Epithelial cell of esophagus (primary cell): ENCODE data around the gene RNF20.

Experiments used
- DNase-seq: peaks from one replicate; pipeline ENCODE4 v3.0.0; 2010; ENCODE audit warnings: low read depth
- H3K4me3 ChIP-seq: 2 replicates; pipeline ENCODE4 v1.5.1; 2011; ENCODE audit warnings: mild to moderate bottlenecking, low read length, control low read depth
- CTCF ChIP-seq: IDR thresholded peaks from 2 replicates; pipeline ENCODE4 v1.5.1; 2011; ENCODE audit warnings: low read depth, mild to moderate bottlenecking, low read length, control low read depth, inconsistent platforms; ENCODE audit not compliant: insufficient read depth; ENCODE audit errors: missing control alignments

The RNF20 gene

GRCh38 chr9:101572316-101572715 is 38.7 kb downstream of the RNF20 start:
- TF ChIP-seq CTCF: no peak

GRCh38 chr9:101574731-101575333 is 41.2 kb downstream of the RNF20 start:
- H3K4me3 ChIP-seq: no peak overlapping the region
- no peak for TF ChIP-seq CTCF
- DNase-seq: no peak

More at GRCh38 chr9:101572316-101572715, 38.7 kb downstream of the RNF20 start:
- no peak overlapping the region for H3K4me3 ChIP-seq
- DNase-seq: no peak

- DNase-seq: no peak
- H3K4me3 ChIP-seq: no peak overlapping the region
- no peak for TF ChIP-seq CTCF
Observed at GRCh38 chr9:101578378-101578777, 44.7 kb downstream of the RNF20 start.

- no peak for DNase-seq
- TF ChIP-seq CTCF: no peak
- H3K4me3 ChIP-seq: no peak overlapping the region
Observed at GRCh38 chr9:101579711-101580545, 46.3 kb downstream of the RNF20 start.

GRCh38 chr9:101582553-101582952 is 48.9 kb downstream of the RNF20 start:
- no peak for TF ChIP-seq CTCF
- no peak overlapping the region for H3K4me3 ChIP-seq
- DNase-seq: peak; percentile 42

GRCh38 chr9:101585740-101586139 is 52.1 kb downstream of the RNF20 start:
- DNase-seq: no peak
- H3K4me3 ChIP-seq: no peak overlapping the region
- no peak for TF ChIP-seq CTCF

GRCh38 chr9:101586651-101587050 is 53.0 kb downstream of the RNF20 start:
- no peak overlapping the region for H3K4me3 ChIP-seq
- no peak for TF ChIP-seq CTCF
- no peak for DNase-seq
